ENCODE results near the gene NEK7. TPM values are rescaled to one million over a fixed set of nuclear protein-coding genes. Genes with fewer than 3 reads are reported as not detected.

The NEK7 gene
- total and polyA plus RNA-seq, 2 of the 4 experiments (the other 2 are of a cell fraction) = 89.0 to 467 TPM

DNA sequence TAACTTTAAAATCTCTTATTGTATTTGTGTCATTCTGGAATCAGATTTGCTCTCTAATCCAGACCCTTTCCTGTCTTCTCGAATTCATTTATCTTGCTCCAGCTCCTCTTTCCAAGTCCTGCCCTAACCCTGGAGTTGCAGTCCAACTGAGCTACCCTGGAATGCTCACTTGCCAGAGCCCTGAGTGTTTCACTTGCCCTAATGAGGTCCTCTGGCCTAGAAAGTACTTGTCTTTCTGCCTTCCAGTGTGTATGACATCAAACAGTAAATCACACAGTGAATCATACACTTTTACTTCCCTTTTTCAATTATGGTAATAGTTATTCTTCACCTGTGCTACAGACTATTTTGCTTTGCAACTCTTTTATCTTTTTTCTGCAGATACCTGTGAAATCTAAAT, 96.9 kb downstream of the NEK7 start:
- H3K56ac ChIP-seq (ENCODE audit: extremely low read depth, insufficient read depth, low read length) = peak overlapping the region; percentile 13
- H3K18ac ChIP-seq (ENCODE audit: low read depth, low read length) = no peak overlapping the region
- H3K4me3 ChIP-seq (ENCODE audit: insufficient read depth, low read depth, low read length) = no peak overlapping the region
- peak overlapping the region in 1 of 2 experiments; percentile 20; a peak in 2 of 4 replicates for H4K8ac ChIP-seq (ENCODE audit: low read depth in 2 of 2, low read length in 2 of 2)
- no peak overlapping the region for H4K5ac ChIP-seq (ENCODE audit: low read depth, low read length)
- POLR2A ChIA-PET (ENCODE audit: unreplicated experiment) = no interaction called here
- in situ Hi-C loops (cut with MboI; ENCODE audit: low sequenced_read_pairs) (no loop called here), intact Hi-C loops (cut with micrococcal nuclease) (no loop called here), dilution Hi-C loops (cut with HindIII; ENCODE audit: low sequenced_read_pairs, unreplicated experiment) (no loop called here)
- H3K9ac ChIP-seq (ENCODE audit: low read depth, low read length) = no peak overlapping the region; the same call in 1 of the 2 replicates
- peak overlapping the region; percentile 43; the same call in 1 of the 2 replicates for H2AK5ac ChIP-seq (ENCODE audit: low read depth, low read length)
- no peak overlapping the region; the same call in 1 of the 2 replicates for H4K91ac ChIP-seq (ENCODE audit: insufficient read depth, low read depth, low read length)
- no peaks in the 10 kb centered on the region for H3K9me3 ChIP-seq (ENCODE audit: control insufficient read depth, insufficient read depth, low read length)
- peak overlapping the region; percentile 61; the same call in 1 of the 2 replicates for H3K14ac ChIP-seq (replicated peaks; ENCODE audit: low read depth, low read length)
- H2BK120ac ChIP-seq (ENCODE audit: low read depth, low read length) = peak overlapping the region; percentile 20; the same call in 1 of the 2 replicates
- H2BK20ac ChIP-seq (ENCODE audit: low read depth, low read length) = no peak overlapping the region; the same call in 1 of the 2 replicates
- 100% methylated on average over 1 of the region's 1 CpG; no CpG with 5 or more reads in 1 of the 2 experiments for WGBS, 2 experiments (ENCODE audit: extremely low coverage in 2 of 2, insufficient read length in 1 of 2)
- H3K27ac ChIP-seq (ENCODE audit: insufficient read depth, low read length) = no peak overlapping the region
- H3K9me1 ChIP-seq (ENCODE audit: insufficient read depth, low read length) = peaks cover 3% of the 10 kb centered on the region; the same call in 1 of the 2 replicates
- H3K23ac ChIP-seq (ENCODE audit: low read depth, low read length) = peak overlapping the region; percentile 33; the same call in 1 of the 2 replicates
- H2AK9ac ChIP-seq (replicated peaks; ENCODE audit: low read depth, low read length, poor library complexity) = no peak overlapping the region
- H3K36me3 ChIP-seq (ENCODE audit: control insufficient read depth, insufficient read depth, low read length) = no peaks in the 10 kb centered on the region
- H3K4me1 ChIP-seq (ENCODE audit: control insufficient read depth, insufficient read depth, low read length) = peaks cover 2% of the 10 kb centered on the region; the same call in 1 of the 2 replicates
- peaks cover 3% of the 10 kb centered on the region; the same call in 1 of the 2 replicates for H4K20me1 ChIP-seq (ENCODE audit: insufficient read depth, low read length)
- no peak overlapping the region; the same call in 1 of the 2 replicates for H3K4me2 ChIP-seq (ENCODE audit: low read depth, low read length)
- peak overlapping the region; percentile 14 for H2BK5ac ChIP-seq (ENCODE audit: low read depth, low read length, poor library complexity, severe bottlenecking)
- H2BK15ac ChIP-seq (ENCODE audit: low read depth, low read length) = peak overlapping the region; percentile 2; the same call in 1 of the 3 replicates
- no peak overlapping the region for H2AFZ ChIP-seq (replicated peaks; ENCODE audit: low read length, poor library complexity)
- peak; percentile 75 for DNase-seq
- TF ChIP-seq NFE2L2 (IDR thresholded peaks at IDR 0.05; ENCODE audit: low read depth, low read length) (no peak), RCOR1 (IDR thresholded peaks at IDR 0.05; ENCODE audit: insufficient replicate concordance, low read length) (no peak), MAFK (IDR thresholded peaks at IDR 0.05; ENCODE audit: low read depth, low read length) (no peak), RFX5 (IDR thresholded peaks at IDR 0.05; ENCODE audit: low read depth, low read length) (no peak), CHD1 (IDR thresholded peaks at IDR 0.05; ENCODE audit: low read depth, low read length) (no peak), FOS (IDR thresholded peaks at IDR 0.05; ENCODE audit: low read depth, low read length) (no peak), MAZ (IDR thresholded peaks at IDR 0.05; ENCODE audit: borderline replicate concordance, low read depth, low read length) (no peak), RAD21 (IDR thresholded peaks at IDR 0.05; ENCODE audit: low read length) (no peak)
- TF ChIP-seq, protein P1, sequence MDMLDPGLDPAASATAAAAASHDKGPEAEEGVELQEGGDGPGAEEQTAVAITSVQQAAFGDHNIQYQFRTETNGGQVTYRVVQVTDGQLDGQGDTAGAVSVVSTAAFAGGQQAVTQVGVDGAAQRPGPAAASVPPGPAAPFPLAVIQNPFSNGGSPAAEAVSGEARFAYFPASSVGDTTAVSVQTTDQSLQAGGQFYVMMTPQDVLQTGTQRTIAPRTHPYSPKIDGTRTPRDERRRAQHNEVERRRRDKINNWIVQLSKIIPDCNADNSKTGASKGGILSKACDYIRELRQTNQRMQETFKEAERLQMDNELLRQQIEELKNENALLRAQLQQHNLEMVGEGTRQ (IDR thresholded peaks at IDR 0.05; ENCODE audit: low read depth, low read length) = no peak
- peak; percentile 55 for ATAC-seq (ENCODE audit: low read depth)
- CTCF ChIA-PET = interaction anchor here (1.1 kb wide), 1 partner anchor 95 kb away, joined by 3 read pairs; no protein-coding TSS in a partner anchor
- no TSS peak for BruUV-seq (replicated peaks)
- no peaks in the 10 kb centered on the region for H3K27me3 ChIP-seq (ENCODE audit: control insufficient read depth, insufficient read depth, low read length)
- H3K4ac ChIP-seq (ENCODE audit: low read depth, low read length) = peak overlapping the region; percentile 21; the same call in 1 of the 2 replicates
- peaks cover 20 to 32% of the 10 kb centered on the region in 2 experiments for H3K79me1 ChIP-seq (ENCODE audit: low read depth in 1 of 2, low read length in 2 of 2)
